Measurements from ENCODE around the gene SMYD4.

- TF ChIP-seq CTCF (IDR thresholded peaks at IDR 0.05; ENCODE audit: low read depth, low read length) = no peak
- no peak for TF ChIP-seq POLR2A (IDR thresholded peaks at IDR 0.05; ENCODE audit: extremely low read depth, insufficient read length)
- TF ChIP-seq MAX (IDR thresholded peaks at IDR 0.05; ENCODE audit: low read depth, low read length) = no peak
These were observed 42.6 kb upstream of the SMYD4 start for GRCh38 chr17:1872254-1872653.

Measured in NB4 (cell line).